H9 (cell line): Measurements from ENCODE around the gene CFAP43. TPM values are rescaled to one million over a fixed set of nuclear protein-coding genes. Genes with fewer than 3 reads are reported as not detected.

Experiments used
- DNase-seq: peaks from one replicate; pipeline ENCODE4 v3.0.0-alpha.2; 2017
- H2AFZ ChIP-seq: one replicate; pipeline ENCODE4 v1.6.1; 2013; ENCODE audit warnings: mild to moderate bottlenecking, low read length, control low read depth, moderate library complexity
- H2AK5ac ChIP-seq: 2 replicates; pipeline ENCODE4 v1.6.1; 2013; ENCODE audit warnings: low read length, control low read depth, mixed read lengths; ENCODE audit not compliant: insufficient read length
- H2BK120ac ChIP-seq: one replicate; pipeline ENCODE4 v1.6.1; 2013; ENCODE audit warnings: low read depth, mild to moderate bottlenecking, low read length, control low read depth, inconsistent platforms; ENCODE audit not compliant: poor library complexity, severe bottlenecking
- H2BK12ac ChIP-seq: 2 replicates; pipeline ENCODE4 v1.6.1; 2013; ENCODE audit warnings: low read length, control low read depth, mixed read lengths, low read depth; ENCODE audit not compliant: insufficient read length
- H2BK15ac ChIP-seq: 2 replicates; pipeline ENCODE4 v1.6.1; 2013; ENCODE audit warnings: low read depth, low read length, control low read depth
- H2BK20ac ChIP-seq: one replicate; pipeline ENCODE4 v1.6.1; 2013; ENCODE audit warnings: low read depth, mild to moderate bottlenecking, low read length, control low read depth, inconsistent platforms; ENCODE audit not compliant: poor library complexity, severe bottlenecking
- H2BK5ac ChIP-seq: 2 replicates; pipeline ENCODE4 v1.6.1; 2013; ENCODE audit warnings: low read length, control low read depth, mixed read lengths; ENCODE audit not compliant: insufficient read length
- H3K14ac ChIP-seq: 2 replicates; pipeline ENCODE4 v1.6.1; 2013; ENCODE audit warnings: low read length, control low read depth; ENCODE audit not compliant: insufficient read depth
- H3K18ac ChIP-seq: 2 replicates; pipeline ENCODE4 v1.6.1; 2013; ENCODE audit warnings: low read depth, mild to moderate bottlenecking, mixed read lengths, low read length, control low read depth; ENCODE audit not compliant: insufficient read length
- H3K23ac ChIP-seq: 2 replicates; pipeline ENCODE4 v1.6.1; 2013; ENCODE audit warnings: low read length, control low read depth, mixed read lengths, low read depth; ENCODE audit not compliant: insufficient read length
- H3K23me2 ChIP-seq: 2 replicates; pipeline ENCODE4 v1.6.1; 2013; ENCODE audit warnings: low read depth, mild to moderate bottlenecking, mixed read lengths, low read length, control low read depth; ENCODE audit not compliant: insufficient read length, poor library complexity, severe bottlenecking
- H3K27ac ChIP-seq: 2 replicates; pipeline ENCODE4 v1.5.1; 2013; ENCODE audit warnings: low read length, control low read depth, mixed read lengths, low read depth; ENCODE audit not compliant: insufficient read length
- H3K27me3 ChIP-seq: 2 replicates; pipeline ENCODE4 v1.6.1; 2013; ENCODE audit warnings: low read length, control low read depth, inconsistent platforms; ENCODE audit not compliant: insufficient read depth
- H3K4ac ChIP-seq: 2 replicates; pipeline ENCODE4 v1.6.1; 2013; ENCODE audit warnings: low read depth, mild to moderate bottlenecking, control low read depth, inconsistent platforms, low read length, moderate library complexity
- H3K4me1 ChIP-seq: 2 replicates; pipeline ENCODE4 v1.6.1; 2013; ENCODE audit warnings: low read length, control low read depth, inconsistent platforms; ENCODE audit not compliant: insufficient read depth
- H3K4me2 ChIP-seq: 2 replicates; pipeline ENCODE4 v1.6.1; 2013; ENCODE audit warnings: low read length, control low read depth, mixed read lengths; ENCODE audit not compliant: insufficient read length, insufficient read depth
- H3K56ac ChIP-seq: 2 replicates; pipeline ENCODE4 v1.6.1; 2013; ENCODE audit warnings: low read depth, mild to moderate bottlenecking, mixed read lengths, low read length, control low read depth; ENCODE audit not compliant: insufficient read length
- H3K79me1 ChIP-seq: 2 replicates; pipeline ENCODE4 v1.6.1; 2013; ENCODE audit warnings: low read depth, mild to moderate bottlenecking, moderate library complexity, low read length, control low read depth, inconsistent platforms; ENCODE audit not compliant: insufficient read depth, poor library complexity, severe bottlenecking
- H3K79me2 ChIP-seq: 2 replicates; pipeline ENCODE4 v1.6.1; 2013; ENCODE audit warnings: low read length, control low read depth, inconsistent platforms; ENCODE audit not compliant: insufficient read depth
- H3K9ac ChIP-seq: 2 replicates; pipeline ENCODE4 v1.6.1; 2013; ENCODE audit warnings: low read length, control low read depth, mixed read lengths; ENCODE audit not compliant: insufficient read length; ENCODE audit errors: extremely low read depth
- H3K9me3 ChIP-seq: one replicate; pipeline ENCODE4 v1.6.1; 2013; ENCODE audit warnings: low read depth, low read length, inconsistent platforms; ENCODE audit not compliant: control insufficient read depth
- H3T11ph ChIP-seq: one replicate; pipeline ENCODE4 v1.6.1; 2013; ENCODE audit warnings: mild to moderate bottlenecking, low read length, control low read depth, inconsistent platforms
- H4K20me1 ChIP-seq: one replicate; pipeline ENCODE4 v1.6.1; 2013; ENCODE audit not compliant: control insufficient read depth, insufficient read length, insufficient read depth
- H4K5ac ChIP-seq: 2 replicates; pipeline ENCODE4 v1.6.1; 2013; ENCODE audit warnings: low read depth, mild to moderate bottlenecking, mixed read lengths, low read length, control low read depth; ENCODE audit not compliant: insufficient read length
- H4K8ac ChIP-seq: replicated peaks from 2 replicates; pipeline ENCODE4 v1.6.1; 2013; ENCODE audit warnings: low read length, control low read depth, mixed read lengths, low read depth; ENCODE audit not compliant: insufficient read length
- H4K91ac ChIP-seq: 2 replicates; pipeline ENCODE4 v1.6.1; 2013; ENCODE audit warnings: low read depth, mild to moderate bottlenecking, moderate library complexity, mixed read lengths, low read length, control low read depth; ENCODE audit not compliant: insufficient read length
- H3K27ac Mint-ChIP-seq, 3 experiments: 2 replicates in 2 of 3; 3 replicates in 1 of 3; pipeline ENCODE4 v1.8.0; 2020 to 2021; ENCODE audit warnings: mixed read lengths in 3 of 3, mild to moderate bottlenecking in 1 of 3, moderate library complexity in 1 of 3
- H3K27me3 Mint-ChIP-seq: 2 replicates; pipeline ENCODE4 v1.8.0; 2021; ENCODE audit warnings: low read depth, mild to moderate bottlenecking, moderate library complexity, mixed read lengths
- H3K36me3 Mint-ChIP-seq, 3 experiments: 2 replicates in 2 of 3; 3 replicates in 1 of 3; pipeline ENCODE4 v1.8.0; 2020 to 2021; ENCODE audit warnings: low read depth in 3 of 3, mixed read lengths in 3 of 3; ENCODE audit not compliant: insufficient read depth in 1 of 3
- H3K4me1 Mint-ChIP-seq, 2 experiments: 2 replicates each; pipeline ENCODE4 v1.8.0; 2020; ENCODE audit warnings: mixed read lengths in 2 of 2
- H3K4me3 Mint-ChIP-seq, 2 experiments: 2 replicates in 1 of 2; 3 replicates in 1 of 2; pipeline ENCODE4 v1.8.0; 2020 to 2021; ENCODE audit warnings: mild to moderate bottlenecking in 2 of 2, mixed read lengths in 2 of 2, moderate library complexity in 1 of 2
- H3K9me3 Mint-ChIP-seq, 2 experiments: 2 replicates in 1 of 2; 3 replicates in 1 of 2; pipeline ENCODE4 v1.8.0; 2020; ENCODE audit warnings: mild to moderate bottlenecking in 2 of 2, mixed read lengths in 2 of 2, moderate library complexity in 1 of 2
- CTCF ChIP-seq: fragments of 200-600 bp; sonication (generic); conservative IDR thresholded peaks from 3 replicates; pipeline ENCODE4 v1.8.0; 2021; ENCODE audit warnings: antibody characterized with exemption, mild to moderate bottlenecking
- total RNA-seq: library from RNA; stranded (reverse); gene quantifications from 2 replicates; pipeline ENCODE4 v1.2.1, GENCODE V29; 2021

The CFAP43 gene
- total RNA-seq, 1 experiment from 2014 or later, result 0.26 TPM

GRCh38 chr10:104252368-104252767 lies 20.2 kb upstream of the CFAP43 start:
- peaks cover 51 to 58% of the 10 kb centered on the region in 2 experiments for H3K4me1 Mint-ChIP-seq

More at GRCh38 chr10:104252368-104252767, 20.2 kb upstream of the CFAP43 start:
- Histone ChIP-seq H3K23me2 (peaks cover 12% of the 10 kb centered on the region), H2AFZ (no peak overlapping the region), H2BK12ac (no peak overlapping the region), H3K27me3 (no peaks in the 10 kb centered on the region; the same call in 1 of the 2 replicates), H2AK5ac (no peak overlapping the region), H3K56ac (no peak overlapping the region), H2BK15ac (no peak overlapping the region), H3T11ph (no peak overlapping the region), H3K4me2 (no peak overlapping the region), H4K8ac (no peak overlapping the region), H4K20me1 (no peaks in the 10 kb centered on the region), H3K14ac (no peak overlapping the region), H3K23ac (no peak overlapping the region), H3K9ac (no peak overlapping the region), H3K9me3 (no peaks in the 10 kb centered on the region), H2BK5ac (no peak overlapping the region), H4K91ac (no peak overlapping the region), H3K4me1 (peaks cover 11% of the 10 kb centered on the region; the same call in 1 of the 2 replicates), H3K18ac (no peak overlapping the region), H2BK20ac (no peak overlapping the region), H2BK120ac (no peak overlapping the region), H3K27ac (no peak overlapping the region), H3K4ac (no peak overlapping the region), H3K79me2 (no peaks in the 10 kb centered on the region; the same call in 1 of the 2 replicates), H4K5ac (no peak overlapping the region), H3K79me1 (no peaks in the 10 kb centered on the region)
- DNase-seq, result no peak
- H3K27ac Mint-ChIP-seq, result no peak overlapping the region; a peak in 1 of 7 replicates
- H3K27me3 Mint-ChIP-seq, result peaks cover 15% of the 10 kb centered on the region
- H3K4me3 Mint-ChIP-seq, result no peak overlapping the region
- H3K9me3 Mint-ChIP-seq, result peaks cover 0 to 2% of the 10 kb centered on the region in 2 experiments; a peak in 2 of 5 replicates
- peaks cover 1 to 4% (median 3%) of the 10 kb centered on the region in 3 experiments; a peak in 3 of 7 replicates for H3K36me3 Mint-ChIP-seq
- TF ChIP-seq CTCF, result no peak
